Ascending aorta (tissue), 2 donors: Measurements from ENCODE around the gene TCERG1L. TPM values are rescaled to one million over a fixed set of nuclear protein-coding genes. Genes with fewer than 3 reads are reported as not detected.

Experiments
- DNase-seq, 2 donors: peaks; one replicate each; pipeline ENCODE4 v3.0.0-alpha.2; 2019; ENCODE audit warnings: low spot score in 2 of 2
- H3K27ac ChIP-seq, 2 donors: fragments of 200-600 bp; sonication (generic); one replicate each; pipeline ENCODE4 v1.5.1; 2016 to 2017; ENCODE audit warnings: mild to moderate bottlenecking in 1 of 2
- H3K27me3 ChIP-seq: fragments of 200-600 bp; sonication (generic); one replicate; pipeline ENCODE4 v1.5.1; 2017
- H3K36me3 ChIP-seq, 2 donors: fragments of 200-600 bp; sonication (generic); one replicate each; pipeline ENCODE4 v1.5.1; 2016
- H3K4me1 ChIP-seq, 2 donors: fragments of 200-600 bp; sonication (generic); one replicate each; pipeline ENCODE4 v1.5.1; 2016 to 2017; ENCODE audit warnings: mild to moderate bottlenecking in 1 of 2
- H3K4me3 ChIP-seq, 2 donors: fragments of 200-600 bp; sonication (generic); one replicate each; pipeline ENCODE4 v1.5.1; 2016 to 2017; ENCODE audit warnings: mild to moderate bottlenecking in 1 of 2
- H3K9me3 ChIP-seq, 2 donors: fragments of 200-600 bp; sonication (generic); one replicate each; pipeline ENCODE4 v1.5.1; 2016
- intact Hi-C: fragments of 100-400 bp; cut with DNase I; formaldehyde crosslinking; loops from one replicate; pipeline ENCODE4 v1.15.1; 2023
- total RNA-seq: library from RNA; depleted of rRNA; stranded (reverse); fragments of >200 nt; gene quantifications from one replicate; pipeline ENCODE4 v1.1.0, GENCODE V29; 2016
- TF ChIP-seq, protein P1 (sequence below), 3 experiments: fragments of 200-600 bp in 2 of 3; fragments of 450-650 bp in 1 of 3; sonication (generic) in 2 of 3; IDR thresholded peaks; one replicate each; pipeline ENCODE4 v1.5.1; 2016 to 2019; ENCODE audit warnings: antibody characterized with exemption in 3 of 3, mild to moderate bottlenecking in 1 of 3, moderate library complexity in 1 of 3

The TCERG1L gene
- total RNA-seq, 1 donor from 2014 or later = not detected

GRCh38 chr10:131162211-131162610, 149.3 kb downstream of the TCERG1L start:
- Histone ChIP-seq H3K36me3 (no peaks in the 10 kb centered on the region), H3K9me3 (no peaks in the 10 kb centered on the region), H3K4me1 (no peaks in the 10 kb centered on the region), H3K27me3 (no peaks in the 10 kb centered on the region), H3K27ac (no peak overlapping the region), H3K4me3 (no peak overlapping the region)
- DNase-seq = no peak
- intact Hi-C loops = no loop called here
- TF ChIP-seq, protein P1, sequence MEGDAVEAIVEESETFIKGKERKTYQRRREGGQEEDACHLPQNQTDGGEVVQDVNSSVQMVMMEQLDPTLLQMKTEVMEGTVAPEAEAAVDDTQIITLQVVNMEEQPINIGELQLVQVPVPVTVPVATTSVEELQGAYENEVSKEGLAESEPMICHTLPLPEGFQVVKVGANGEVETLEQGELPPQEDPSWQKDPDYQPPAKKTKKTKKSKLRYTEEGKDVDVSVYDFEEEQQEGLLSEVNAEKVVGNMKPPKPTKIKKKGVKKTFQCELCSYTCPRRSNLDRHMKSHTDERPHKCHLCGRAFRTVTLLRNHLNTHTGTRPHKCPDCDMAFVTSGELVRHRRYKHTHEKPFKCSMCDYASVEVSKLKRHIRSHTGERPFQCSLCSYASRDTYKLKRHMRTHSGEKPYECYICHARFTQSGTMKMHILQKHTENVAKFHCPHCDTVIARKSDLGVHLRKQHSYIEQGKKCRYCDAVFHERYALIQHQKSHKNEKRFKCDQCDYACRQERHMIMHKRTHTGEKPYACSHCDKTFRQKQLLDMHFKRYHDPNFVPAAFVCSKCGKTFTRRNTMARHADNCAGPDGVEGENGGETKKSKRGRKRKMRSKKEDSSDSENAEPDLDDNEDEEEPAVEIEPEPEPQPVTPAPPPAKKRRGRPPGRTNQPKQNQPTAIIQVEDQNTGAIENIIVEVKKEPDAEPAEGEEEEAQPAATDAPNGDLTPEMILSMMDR (IDR thresholded peaks at IDR 0.05) = no peak

DNA sequence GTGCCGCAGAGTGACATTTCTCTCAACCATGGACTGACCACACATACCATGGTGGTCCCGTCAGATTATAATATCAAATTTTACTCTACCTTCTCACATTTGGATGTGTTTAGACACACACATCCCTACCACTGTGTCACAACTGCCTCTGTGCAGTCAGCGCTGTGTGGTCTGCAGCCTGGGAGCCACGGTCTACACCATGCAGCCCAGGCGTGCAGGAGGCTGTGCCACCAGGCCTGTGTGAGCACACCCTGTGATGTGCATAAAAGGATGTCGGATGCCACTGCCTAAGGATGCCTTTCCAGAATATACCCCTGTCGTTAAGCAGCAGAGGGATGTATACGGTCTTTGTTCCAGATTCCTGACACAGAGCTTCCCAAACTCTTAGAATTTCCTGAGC, 150.4 kb downstream of the TCERG1L start:
- no peak for DNase-seq
- no peaks in the 10 kb centered on the region for H3K36me3 ChIP-seq
- TF ChIP-seq, protein P1 (IDR thresholded peaks at IDR 0.05) = no peak
- intact Hi-C loops = no loop called here
- no peak overlapping the region for H3K4me3 ChIP-seq
- H3K9me3 ChIP-seq = no peaks in the 10 kb centered on the region
- H3K4me1 ChIP-seq = no peaks in the 10 kb centered on the region
- no peak overlapping the region for H3K27ac ChIP-seq
- H3K27me3 ChIP-seq = no peaks in the 10 kb centered on the region

DNA sequence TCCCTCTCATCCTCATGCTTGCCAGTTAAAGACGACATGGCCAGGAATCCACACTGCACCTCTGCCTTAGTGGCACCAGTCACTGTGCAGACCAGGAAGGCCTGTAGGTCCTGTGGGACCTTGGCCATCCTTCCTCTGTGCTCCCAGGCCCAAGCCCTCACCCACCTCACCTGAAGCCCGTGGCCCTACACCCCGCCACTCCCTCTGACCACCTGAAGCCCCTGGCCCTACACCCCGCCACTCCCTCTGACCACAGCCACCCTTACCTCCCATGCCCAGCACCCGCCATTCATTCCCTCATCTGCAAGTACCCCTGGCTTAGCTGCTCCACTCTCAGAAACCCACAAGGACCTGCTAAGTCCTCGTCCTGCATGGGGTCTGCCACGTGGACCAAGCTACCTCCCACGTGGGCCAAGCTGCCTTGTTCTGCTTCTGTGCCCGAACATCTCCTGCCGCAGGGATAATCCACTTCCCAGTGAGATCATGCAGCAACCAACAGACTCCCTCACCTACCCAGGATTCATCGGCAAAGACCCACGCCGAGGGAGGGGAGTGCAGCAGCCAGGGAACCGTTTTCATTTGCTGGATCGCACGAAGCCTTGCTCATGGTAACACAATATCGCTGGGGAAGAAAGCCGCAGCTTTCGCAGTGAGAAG, 151.2 kb downstream of the TCERG1L start:
- TF ChIP-seq, protein P1 (IDR thresholded peaks at IDR 0.05) = no peak
- no peak for DNase-seq
- Histone ChIP-seq H3K4me1 (no peaks in the 10 kb centered on the region), H3K27me3 (no peaks in the 10 kb centered on the region), H3K4me3 (no peak overlapping the region), H3K27ac (no peak overlapping the region), H3K36me3 (no peaks in the 10 kb centered on the region), H3K9me3 (no peaks in the 10 kb centered on the region)
- intact Hi-C loops = no loop called here

DNA sequence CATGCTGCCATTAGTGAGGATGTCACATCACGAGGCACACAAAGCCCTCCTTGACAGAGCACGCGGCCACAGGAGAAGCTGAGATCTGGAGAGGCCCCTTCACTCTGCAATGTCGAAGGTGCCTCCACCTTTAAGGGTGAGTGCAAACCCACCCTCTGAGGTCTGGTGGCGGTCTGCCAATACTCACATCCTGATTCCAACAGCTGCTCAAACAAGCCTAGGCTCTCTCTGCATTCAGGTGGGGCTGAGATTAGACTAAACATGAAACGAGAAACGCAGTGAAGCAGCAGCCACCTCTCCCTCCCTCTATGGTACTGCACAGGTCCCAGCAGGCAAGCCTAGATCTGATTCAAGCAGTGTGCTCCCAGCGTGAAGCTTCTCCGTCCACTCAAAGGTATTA, 151.8 kb downstream of the TCERG1L start:
- Histone ChIP-seq H3K36me3 (no peaks in the 10 kb centered on the region), H3K4me1 (no peaks in the 10 kb centered on the region), H3K9me3 (no peaks in the 10 kb centered on the region), H3K27ac (no peak overlapping the region), H3K27me3 (no peaks in the 10 kb centered on the region), H3K4me3 (no peak overlapping the region)
- intact Hi-C loops = no loop called here
- TF ChIP-seq, protein P1 (IDR thresholded peaks at IDR 0.05) = no peak
- no peak for DNase-seq

- Histone ChIP-seq H3K9me3 (no peaks in the 10 kb centered on the region), H3K27ac (no peak overlapping the region), H3K27me3 (no peaks in the 10 kb centered on the region), H3K4me3 (no peak overlapping the region), H3K4me1 (no peaks in the 10 kb centered on the region), H3K36me3 (no peaks in the 10 kb centered on the region)
- TF ChIP-seq, protein P1 (IDR thresholded peaks at IDR 0.05) = no peak
- DNase-seq = no peak
- intact Hi-C loops = no loop called here
Measured at GRCh38 chr10:131158695-131159094, 152.8 kb downstream of the TCERG1L start.

GRCh38 chr10:131157899-131158298, 153.6 kb downstream of the TCERG1L start:
- no peak for DNase-seq
- TF ChIP-seq, protein P1 (IDR thresholded peaks at IDR 0.05) = no peak
- Histone ChIP-seq H3K36me3 (no peaks in the 10 kb centered on the region), H3K27ac (no peak overlapping the region), H3K27me3 (no peaks in the 10 kb centered on the region), H3K4me1 (no peaks in the 10 kb centered on the region), H3K9me3 (peaks cover 0 to 5% of the 10 kb centered on the region in 2 donors), H3K4me3 (no peak overlapping the region)
- intact Hi-C loops = no loop called here
